ENCODE data around the gene ADNP. TPM values are rescaled to one million over a fixed set of nuclear protein-coding genes. Genes with fewer than 3 reads are reported as not detected.

Gene ADNP
- total RNA-seq, 2 experiments from 2014 or later: 58.8 to 63.3 TPM

GRCh38 chr20:50958615-50959542 is 27.6 kb upstream of the ADNP start, which contains the start of gene MOCS3:
MOCS3 (plus strand) TSS chr20:50958818; CDS start chr20:50958843, 25 bp downstream.
- H3K27ac Mint-ChIP-seq: peak within 1 kb of the TSS; percentile 86
- DNase-seq: peak; percentile 85
- ChIA-PET POLR2A (interaction anchor here (0.5 to 3.8 kb wide), 29 partner anchors 9 to 522 kb away, joined by 3 to 170 read pairs (median 5); partner anchors contain the start of genes ADNP, BCAS4 and PTPN1), CTCF (interaction anchor here (1.0 to 3.1 kb wide), 10 partner anchors 8 to 211 kb away, joined by 3 to 61 read pairs (median 6); partner anchors contain the start of genes ADNP and BCAS4)
- H3K27me3 Mint-ChIP-seq: no peaks in the 10 kb centered on the region
- peaks cover 13% of the 10 kb centered on the region for H3K36me3 Mint-ChIP-seq (ENCODE audit: low read depth)
- peak within 1 kb of the TSS; percentile 99 for H3K4me3 Mint-ChIP-seq
- no peaks in the 10 kb centered on the region for H3K9me3 Mint-ChIP-seq
- H3K4me1 Mint-ChIP-seq: peaks cover 57% of the 10 kb centered on the region

DNA sequence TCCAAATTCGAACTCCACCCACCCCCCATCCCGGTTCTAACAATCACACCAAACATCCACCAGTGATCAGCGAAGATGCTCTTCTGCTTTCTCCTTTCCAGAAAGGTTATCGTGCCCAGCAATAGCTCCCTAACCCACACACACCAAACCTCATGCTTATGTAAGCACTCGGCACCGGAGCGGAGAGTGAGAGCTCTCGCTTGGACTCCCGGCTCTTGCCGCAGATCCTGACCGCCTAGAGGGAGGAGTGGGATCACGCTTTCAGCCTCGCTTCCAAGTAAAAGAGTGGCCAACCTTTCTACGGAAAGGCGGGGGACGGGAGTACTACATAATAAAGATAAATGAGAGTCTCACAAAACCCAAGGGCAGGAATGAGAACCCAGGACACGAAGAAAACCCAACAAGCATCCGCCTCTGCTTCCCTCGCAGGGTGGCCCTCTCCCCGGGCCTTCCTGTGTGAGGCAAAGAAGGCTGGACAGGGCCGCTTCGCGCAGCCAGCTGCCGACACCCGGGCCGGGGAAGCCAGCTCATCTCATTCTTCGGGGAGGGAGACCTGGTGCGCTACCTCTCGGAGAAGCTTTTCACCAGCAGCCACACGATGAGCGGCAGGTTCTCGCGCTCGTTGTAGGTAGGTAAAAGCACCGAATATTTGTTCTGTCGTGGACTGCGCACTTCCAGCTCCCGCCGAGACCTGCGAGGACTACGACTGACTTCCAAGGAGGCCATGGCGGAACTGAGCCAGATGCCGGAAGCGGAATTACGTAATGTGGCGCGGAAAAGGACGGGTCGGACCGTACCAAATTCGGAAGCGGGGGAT is 26.8 kb upstream of the ADNP start, which contains the start of gene DPM1:
Gene DPM1 (minus strand): TSS at position 735 of the 817 bp plus-strand sequence. CDS start 9 bp downstream, at position 726.
- Mint-ChIP-seq H3K36me3 (ENCODE audit: low read depth) (peaks cover 21% of the 10 kb centered on the region), H3K27ac (peak within 1 kb of the TSS; percentile 86), H3K4me3 (peak within 1 kb of the TSS; percentile 99), H3K4me1 (peaks cover 66% of the 10 kb centered on the region), H3K9me3 (no peaks in the 10 kb centered on the region), H3K27me3 (no peaks in the 10 kb centered on the region)
- ChIA-PET CTCF (interaction anchor here (0.6 to 3.1 kb wide), 13 partner anchors 9 to 210 kb away, joined by 3 to 61 read pairs (median 4); partner anchors contain the start of genes ADNP and BCAS4), POLR2A (interaction anchor here (0.5 to 3.8 kb wide), 32 partner anchors 8 to 584 kb away, joined by 3 to 170 read pairs (median 5); partner anchors contain the start of genes ADNP, BCAS4 and PTPN1)
- peak; percentile 89 for DNase-seq

GRCh38 chr20:50957276-50957675 is 26.0 kb upstream of the ADNP start:
- peak overlapping the region; percentile 86 for H3K27ac Mint-ChIP-seq
- no peaks in the 10 kb centered on the region for H3K27me3 Mint-ChIP-seq
- H3K4me1 Mint-ChIP-seq: peaks cover 67% of the 10 kb centered on the region
- H3K36me3 Mint-ChIP-seq (ENCODE audit: low read depth): peaks cover 25% of the 10 kb centered on the region
- no peak for DNase-seq
- POLR2A ChIA-PET: interaction anchor here (0.6 to 3.8 kb wide), 17 partner anchors 9 to 448 kb away, joined by 3 to 170 read pairs (median 6); partner anchors contain the start of genes ADNP and BCAS4
- CTCF ChIA-PET: interaction anchor here (0.6 to 3.1 kb wide), 8 partner anchors 23 to 209 kb away, joined by 3 to 61 read pairs (median 5); partner anchors contain the start of genes ADNP and BCAS4
- H3K9me3 Mint-ChIP-seq: no peaks in the 10 kb centered on the region
- H3K4me3 Mint-ChIP-seq: peak overlapping the region; percentile 99

DNA sequence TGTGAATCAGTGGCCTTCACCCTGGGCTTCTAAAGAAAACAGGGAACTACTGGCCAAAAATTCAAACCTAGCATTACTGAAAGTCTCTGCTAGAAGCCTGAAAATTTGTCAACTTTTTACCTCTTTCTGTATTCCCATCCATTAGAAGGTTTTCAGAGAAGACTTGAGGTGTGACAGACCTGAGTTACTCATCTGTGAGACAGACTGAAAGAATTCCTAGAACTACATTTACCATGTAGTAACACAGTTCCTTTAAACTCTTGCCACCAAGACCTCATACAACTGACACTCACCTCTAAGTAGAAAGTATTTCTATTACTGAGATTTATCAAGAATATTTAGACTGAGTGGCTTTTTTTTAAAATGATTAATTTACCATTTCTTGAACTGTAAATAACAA is 22.6 kb upstream of the ADNP start:
- Mint-ChIP-seq H3K4me3 (no peak overlapping the region), H3K4me1 (peaks cover 53% of the 10 kb centered on the region), H3K27ac (no peak overlapping the region), H3K9me3 (no peaks in the 10 kb centered on the region), H3K27me3 (no peaks in the 10 kb centered on the region), H3K36me3 (ENCODE audit: low read depth) (peaks cover 49% of the 10 kb centered on the region)
- no peak for DNase-seq
- ChIA-PET POLR2A (no interaction called here), CTCF (no interaction called here)

DNA sequence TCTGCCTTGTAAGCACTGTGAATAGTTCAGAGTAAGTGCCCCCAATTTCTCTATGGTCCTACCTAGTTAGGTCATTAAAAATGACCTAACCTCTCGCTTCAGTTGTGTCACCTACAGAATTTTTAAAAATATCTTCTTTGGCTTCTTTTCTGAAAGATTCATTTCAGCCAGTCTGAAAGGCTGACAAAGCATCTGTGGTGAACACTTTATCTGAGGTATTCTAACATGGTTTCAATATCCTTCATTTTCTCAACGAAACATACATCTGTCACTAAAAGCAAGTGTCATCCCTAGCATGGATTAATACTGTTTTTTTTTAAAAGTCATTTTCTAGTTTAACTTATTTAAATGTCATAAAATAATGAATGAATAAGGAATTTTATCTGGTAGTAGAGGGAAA is 22.0 kb upstream of the ADNP start:
- ChIA-PET POLR2A (no interaction called here), CTCF (no interaction called here)
- Mint-ChIP-seq H3K36me3 (ENCODE audit: low read depth) (peaks cover 52% of the 10 kb centered on the region), H3K27me3 (no peaks in the 10 kb centered on the region), H3K9me3 (no peaks in the 10 kb centered on the region), H3K4me1 (peaks cover 51% of the 10 kb centered on the region), H3K4me3 (no peak overlapping the region), H3K27ac (no peak overlapping the region)
- no peak for DNase-seq

- H3K9me3 Mint-ChIP-seq: no peaks in the 10 kb centered on the region
- POLR2A ChIA-PET: interaction anchor here (1.4 kb wide), 1 partner anchor 10 kb away, joined by 12 read pairs; the partner anchor contains the start of genes DPM1 and MOCS3
- CTCF ChIA-PET: interaction anchor here (1.1 kb wide), 1 partner anchor 153 kb away, joined by 3 read pairs; the partner anchor contains the start of gene BCAS4
- no peak overlapping the region for H3K27ac Mint-ChIP-seq
- H3K4me3 Mint-ChIP-seq: no peak overlapping the region
- peaks cover 11% of the 10 kb centered on the region for H3K4me1 Mint-ChIP-seq
- peaks cover 62% of the 10 kb centered on the region for H3K36me3 Mint-ChIP-seq (ENCODE audit: low read depth)
- H3K27me3 Mint-ChIP-seq: no peaks in the 10 kb centered on the region
- DNase-seq: no peak
Measured at GRCh38 chr20:50948132-50948785, 17.0 kb upstream of the ADNP start.

DNA sequence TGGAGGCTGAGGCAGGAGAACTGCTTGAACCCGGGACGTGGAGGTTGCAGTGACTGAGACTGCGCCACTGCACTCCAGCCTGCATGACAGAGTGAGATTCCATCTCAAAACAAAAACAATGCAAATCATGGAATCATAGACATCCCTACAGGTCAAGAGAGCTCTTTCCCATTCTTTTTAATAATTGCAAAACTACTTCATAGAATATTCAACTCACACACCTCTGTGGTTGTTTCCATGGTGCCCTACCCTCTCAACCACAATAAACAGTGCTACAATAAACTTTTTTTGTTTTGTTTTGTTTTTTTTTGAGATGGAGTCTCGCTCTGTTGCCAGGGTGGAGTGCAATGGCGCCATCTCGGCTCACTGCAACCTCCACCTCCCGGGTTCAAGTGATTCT is 11.8 kb upstream of the ADNP start:
- no peak for DNase-seq
- no peaks in the 10 kb centered on the region for H3K9me3 Mint-ChIP-seq
- H3K27me3 Mint-ChIP-seq: no peaks in the 10 kb centered on the region
- no peak overlapping the region for H3K4me3 Mint-ChIP-seq
- no peaks in the 10 kb centered on the region for H3K4me1 Mint-ChIP-seq
- H3K27ac Mint-ChIP-seq: no peak overlapping the region
- ChIA-PET CTCF (interaction anchor here (1.0 to 1.3 kb wide), 2 partner anchors 10 to 12 kb away, joined by 3 read pairs; partner anchors contain the start of gene ADNP), POLR2A (interaction anchor here (0.6 to 1.2 kb wide), 2 partner anchors 12 to 15 kb away, joined by 3 read pairs; partner anchors contain the start of genes ADNP, DPM1 and MOCS3)
- H3K36me3 Mint-ChIP-seq (ENCODE audit: low read depth): peaks cover 51% of the 10 kb centered on the region

DNA sequence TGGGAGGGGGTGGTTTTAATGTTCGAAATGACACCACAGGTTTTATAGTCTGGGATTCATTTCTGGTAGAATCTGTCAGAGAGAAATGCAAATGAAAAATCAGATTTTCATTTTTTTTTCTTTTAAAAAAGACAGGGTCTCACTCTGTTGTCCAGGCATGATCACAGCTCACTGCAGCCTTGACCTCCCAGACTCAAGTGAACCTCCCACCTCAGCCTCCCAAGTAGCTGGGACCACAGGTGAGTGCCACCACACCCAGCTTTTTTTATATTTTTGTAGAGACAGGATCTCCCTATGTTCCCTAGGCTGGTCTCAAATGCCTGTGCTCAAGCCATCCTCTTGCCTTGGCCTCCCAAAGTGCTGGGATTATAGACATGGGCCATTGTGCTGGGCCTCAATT is 2.4 kb upstream of the ADNP start:
- H3K27ac Mint-ChIP-seq: no peak overlapping the region
- ChIA-PET CTCF (interaction anchor here (0.7 to 16.8 kb wide), 6 partner anchors 8 to 373 kb away, joined by 3 to 289 read pairs (median 3); partner anchors contain the start of genes BCAS4, DPM1 and MOCS3), POLR2A (interaction anchor here (6.6 kb wide), 1 partner anchor 25 kb away, joined by 170 read pairs; the partner anchor contains the start of genes DPM1 and MOCS3)
- peaks cover 54% of the 10 kb centered on the region for H3K36me3 Mint-ChIP-seq (ENCODE audit: low read depth)
- no peaks in the 10 kb centered on the region for H3K27me3 Mint-ChIP-seq
- H3K4me1 Mint-ChIP-seq: peaks cover 25% of the 10 kb centered on the region
- H3K9me3 Mint-ChIP-seq: no peaks in the 10 kb centered on the region
- no peak for DNase-seq
- no peak overlapping the region for H3K4me3 Mint-ChIP-seq

DNA sequence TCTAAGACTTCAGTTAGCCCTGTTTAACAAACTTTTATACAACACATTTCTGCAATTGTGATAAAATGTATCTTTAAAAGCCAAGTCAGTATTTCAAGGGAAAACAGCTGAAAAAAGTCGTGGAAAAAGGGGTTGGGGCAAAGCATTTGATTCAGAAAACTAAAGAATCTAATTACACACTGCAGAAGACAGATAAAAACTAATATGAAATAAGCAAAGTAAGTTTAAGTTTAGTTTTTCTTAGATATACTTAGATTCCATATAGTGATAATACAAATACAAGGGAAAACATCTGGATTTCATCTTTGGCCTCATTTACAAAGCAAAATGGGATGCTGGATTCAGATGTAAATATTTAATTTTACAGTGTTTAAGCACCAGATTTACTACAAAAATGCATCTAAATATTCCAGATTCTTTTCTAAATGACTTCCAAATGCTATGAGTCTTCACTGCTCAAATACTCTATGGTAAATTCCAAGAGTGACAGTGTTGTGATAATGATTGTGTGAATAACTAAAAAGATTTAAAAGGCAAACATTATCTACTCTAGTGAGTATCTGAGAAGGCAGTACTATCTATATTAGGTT is 1.5 kb upstream of the ADNP start:
- ChIA-PET CTCF (interaction anchor here (1.0 to 16.8 kb wide), 4 partner anchors 10 to 140 kb away, joined by 3 to 289 read pairs (median 24); partner anchors contain the start of genes BCAS4, DPM1 and MOCS3), POLR2A (interaction anchor here (1.0 to 9.5 kb wide), 6 partner anchors 19 to 472 kb away, joined by 3 to 170 read pairs (median 26); partner anchors contain the start of genes BCAS4, DPM1 and MOCS3)
- no peaks in the 10 kb centered on the region for H3K27me3 Mint-ChIP-seq
- H3K4me3 Mint-ChIP-seq: no peak overlapping the region
- H3K27ac Mint-ChIP-seq: peak overlapping the region; percentile 92
- peaks cover 59% of the 10 kb centered on the region for H3K36me3 Mint-ChIP-seq (ENCODE audit: low read depth)
- DNase-seq: no peak
- H3K4me1 Mint-ChIP-seq: peaks cover 33% of the 10 kb centered on the region
- H3K9me3 Mint-ChIP-seq: no peaks in the 10 kb centered on the region

- Mint-ChIP-seq H3K4me1 (peaks cover 39% of the 10 kb centered on the region), H3K27me3 (no peaks in the 10 kb centered on the region), H3K36me3 (ENCODE audit: low read depth) (peaks cover 66% of the 10 kb centered on the region), H3K4me3 (peak overlapping the region; percentile 81), H3K9me3 (no peaks in the 10 kb centered on the region), H3K27ac (peak overlapping the region; percentile 92)
- no peak for DNase-seq
- POLR2A ChIA-PET: interaction anchor here (0.8 to 9.5 kb wide), 17 partner anchors 8 to 569 kb away, joined by 3 to 170 read pairs (median 5); partner anchors contain the start of genes BCAS4, DPM1 and MOCS3
- CTCF ChIA-PET: interaction anchor here (0.7 to 16.8 kb wide), 8 partner anchors 14 to 140 kb away, joined by 3 to 289 read pairs (median 4); partner anchors contain the start of genes BCAS4, DPM1 and MOCS3
Measured at GRCh38 chr20:50932016-50932485, 814 bp upstream of the ADNP start.

DNA sequence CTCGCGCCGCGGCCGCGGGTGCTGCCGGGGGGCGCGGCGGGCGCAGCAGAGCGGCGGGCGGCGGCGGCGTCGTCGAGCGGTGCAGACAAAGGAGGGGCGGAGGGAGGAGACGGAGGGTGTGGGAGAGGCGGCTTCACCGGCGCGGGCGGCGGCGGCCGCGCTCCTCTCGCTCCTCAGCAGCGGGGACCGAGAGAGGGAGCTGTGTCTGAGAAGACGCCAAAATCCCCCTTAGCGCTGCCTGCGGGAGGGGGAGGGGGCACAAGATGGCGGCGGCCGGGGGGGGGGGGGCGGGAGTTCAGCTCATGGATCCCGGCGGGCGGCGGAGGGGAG is 296 bp downstream of the ADNP start:
- CTCF ChIA-PET: interaction anchor here (0.6 to 16.8 kb wide), 8 partner anchors 12 to 139 kb away, joined by 3 to 289 read pairs (median 4); partner anchors contain the start of genes BCAS4, DPM1 and MOCS3

More for the DNA sequence above, 296 bp downstream of the ADNP start:
- peaks cover 63% of the 10 kb centered on the region for H3K36me3 Mint-ChIP-seq (ENCODE audit: low read depth)
- no peaks in the 10 kb centered on the region for H3K27me3 Mint-ChIP-seq
- POLR2A ChIA-PET: interaction anchor here (0.6 to 9.5 kb wide), 18 partner anchors 9 to 570 kb away, joined by 3 to 170 read pairs (median 4); partner anchors contain the start of genes BCAS4, DPM1, MOCS3 and PTPN1
- no peaks in the 10 kb centered on the region for H3K9me3 Mint-ChIP-seq
- no peak for DNase-seq
- H3K4me1 Mint-ChIP-seq: peaks cover 46% of the 10 kb centered on the region
- H3K4me3 Mint-ChIP-seq: peak overlapping the region; percentile 81
- H3K27ac Mint-ChIP-seq: peak overlapping the region; percentile 92
